Activated naive CD4-positive, alpha-beta T cell treated with anti-CD3 and anti-CD28 coated beads, Interleukin-2, amount 50 U/mL, for 16 hours (primary cell): Measurements from ENCODE around the gene NIN.

Experiments
- DNase-seq: peaks from one replicate; pipeline ENCODE4 v3.0.0-alpha.2; 2020

Gene NIN

DNA sequence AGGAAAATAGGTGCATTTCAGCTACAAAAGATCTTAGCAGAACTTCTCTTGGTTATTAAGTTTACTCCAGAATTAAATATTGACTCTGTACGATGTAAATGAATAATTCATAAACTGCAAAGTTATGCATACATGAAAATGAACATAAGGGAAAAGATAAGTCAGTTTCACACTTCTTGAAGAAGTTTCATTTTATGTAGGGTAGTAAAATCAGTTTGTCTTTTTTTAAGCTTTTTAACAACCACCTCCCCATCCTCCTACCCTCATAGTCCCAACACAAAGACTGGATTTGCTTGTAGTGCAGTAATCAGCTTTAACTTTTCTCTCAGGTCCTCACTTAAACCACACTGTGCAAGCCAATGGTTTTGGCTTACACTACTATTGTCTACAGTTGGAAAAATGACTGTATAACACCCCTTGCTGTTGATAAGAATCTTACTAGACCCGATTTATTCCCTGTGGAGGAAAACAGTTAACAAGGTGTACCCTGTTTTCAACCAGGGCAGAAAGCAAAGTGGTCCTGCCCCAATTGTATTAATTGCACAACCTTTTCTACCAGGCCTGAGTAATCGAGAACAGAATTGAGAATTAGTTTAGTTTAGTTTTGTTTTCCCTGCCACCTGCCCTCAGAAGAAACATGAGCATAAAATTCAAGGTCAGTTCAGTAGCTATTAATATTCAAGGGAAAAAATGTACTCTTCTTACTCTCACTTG lies 44.1 kb downstream of the NIN start:
- DNase-seq = no peak

DNA sequence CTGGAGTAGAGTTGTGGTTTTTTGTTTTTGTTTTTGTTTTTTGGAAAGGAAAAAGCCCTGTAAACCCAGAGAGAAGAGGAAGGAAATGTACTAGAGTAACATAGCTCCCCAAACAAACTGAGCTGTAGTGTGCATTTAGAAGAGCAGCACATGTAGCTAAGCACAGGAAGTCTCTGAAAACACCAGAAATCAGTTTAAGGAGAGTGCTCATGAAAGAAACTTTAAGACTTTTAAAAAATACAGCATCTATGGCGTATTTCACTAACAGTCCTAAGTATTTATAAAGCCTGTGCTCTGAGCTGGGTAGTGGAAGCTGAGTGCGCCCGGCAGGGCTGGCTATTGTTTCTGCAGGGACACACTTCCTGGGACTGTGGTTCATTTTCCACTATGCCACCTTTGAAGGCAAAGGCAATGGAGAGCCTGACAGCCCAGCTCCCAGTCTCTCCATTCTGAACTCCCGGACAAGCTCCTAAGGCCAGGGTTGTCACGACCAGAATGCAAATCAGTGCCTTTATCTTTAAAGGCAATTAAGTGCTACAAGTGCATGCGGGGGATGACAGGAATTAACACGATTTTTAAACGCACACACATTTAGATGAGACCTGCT lies 45.4 kb downstream of the NIN start:
- DNase-seq = no peak

DNA sequence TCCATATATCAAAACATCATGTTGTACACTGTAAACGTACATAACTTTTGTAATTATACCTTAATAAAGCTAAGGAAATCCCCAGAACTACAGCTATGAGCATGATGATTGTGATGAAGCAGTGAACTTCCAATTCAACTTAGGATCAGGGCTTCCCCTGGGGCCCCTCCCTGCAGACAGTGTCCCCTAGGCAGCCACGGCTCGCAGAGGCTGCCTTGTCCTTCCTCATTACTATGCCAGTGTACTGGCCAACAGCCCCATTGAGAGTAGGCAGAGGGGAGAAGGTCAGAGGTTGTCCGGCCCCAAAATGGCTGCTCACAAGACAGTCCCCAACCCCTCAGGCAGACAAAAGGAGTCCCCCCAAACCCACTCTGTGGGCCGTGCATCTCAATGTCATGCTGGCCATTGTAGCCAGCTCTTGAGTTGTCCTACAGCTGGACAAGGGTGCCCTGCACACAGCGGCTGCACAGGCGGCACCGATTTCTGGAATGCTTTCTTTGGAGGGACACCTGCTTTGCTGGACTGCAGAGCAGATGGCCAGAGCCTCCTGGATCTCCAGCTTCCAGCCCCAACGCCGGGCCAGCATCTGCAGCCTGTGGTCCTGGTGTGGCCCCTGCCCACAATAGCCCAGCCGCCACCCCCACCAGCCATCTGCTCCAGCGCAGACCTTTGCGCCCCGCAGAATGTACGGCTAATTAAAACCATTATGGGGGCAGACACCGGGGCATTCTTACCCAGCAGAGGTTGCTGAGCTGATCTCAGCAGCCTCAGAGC lies 46.1 kb downstream of the NIN start:
- DNase-seq = no peak

DNA sequence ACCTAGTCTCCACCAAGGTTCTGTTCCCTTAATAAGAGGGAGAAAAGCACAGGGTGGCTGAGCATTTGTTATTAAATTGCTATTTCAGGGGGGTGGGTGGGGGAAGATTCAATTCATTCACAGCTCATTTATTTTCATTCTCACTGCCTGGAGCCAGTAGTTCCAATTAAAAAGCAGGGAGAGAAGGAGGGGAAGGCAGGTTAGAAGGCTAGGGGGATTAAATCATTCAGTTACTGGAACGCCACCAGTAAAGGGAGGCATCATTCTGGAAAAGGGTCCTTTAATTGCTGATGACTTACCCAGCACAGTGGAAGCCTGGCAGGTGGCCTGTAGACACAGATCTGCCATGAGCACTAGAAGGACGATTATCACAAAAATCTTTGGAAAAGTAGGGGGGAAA lies 47.4 kb downstream of the NIN start:
- DNase-seq = no peak

DNA sequence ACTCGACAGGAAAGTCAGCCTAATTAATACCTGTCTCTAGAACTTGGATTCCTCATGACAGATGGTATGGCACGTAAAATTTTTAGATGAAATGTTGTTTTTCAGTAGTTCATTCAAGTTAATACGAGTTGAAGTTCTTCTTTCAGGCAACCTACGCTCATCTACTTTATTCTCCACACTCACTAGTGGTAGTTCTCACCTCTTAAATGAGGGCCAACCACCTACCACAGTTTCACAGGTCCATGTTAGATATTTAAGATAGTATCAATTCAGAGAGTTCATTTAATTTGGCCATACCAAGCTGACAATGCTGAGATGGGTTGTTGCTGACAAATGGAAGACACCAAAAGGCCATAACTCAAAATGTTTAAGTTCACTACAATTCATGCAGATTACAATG lies 50.6 kb downstream of the NIN start:
- no peak for DNase-seq

DNA sequence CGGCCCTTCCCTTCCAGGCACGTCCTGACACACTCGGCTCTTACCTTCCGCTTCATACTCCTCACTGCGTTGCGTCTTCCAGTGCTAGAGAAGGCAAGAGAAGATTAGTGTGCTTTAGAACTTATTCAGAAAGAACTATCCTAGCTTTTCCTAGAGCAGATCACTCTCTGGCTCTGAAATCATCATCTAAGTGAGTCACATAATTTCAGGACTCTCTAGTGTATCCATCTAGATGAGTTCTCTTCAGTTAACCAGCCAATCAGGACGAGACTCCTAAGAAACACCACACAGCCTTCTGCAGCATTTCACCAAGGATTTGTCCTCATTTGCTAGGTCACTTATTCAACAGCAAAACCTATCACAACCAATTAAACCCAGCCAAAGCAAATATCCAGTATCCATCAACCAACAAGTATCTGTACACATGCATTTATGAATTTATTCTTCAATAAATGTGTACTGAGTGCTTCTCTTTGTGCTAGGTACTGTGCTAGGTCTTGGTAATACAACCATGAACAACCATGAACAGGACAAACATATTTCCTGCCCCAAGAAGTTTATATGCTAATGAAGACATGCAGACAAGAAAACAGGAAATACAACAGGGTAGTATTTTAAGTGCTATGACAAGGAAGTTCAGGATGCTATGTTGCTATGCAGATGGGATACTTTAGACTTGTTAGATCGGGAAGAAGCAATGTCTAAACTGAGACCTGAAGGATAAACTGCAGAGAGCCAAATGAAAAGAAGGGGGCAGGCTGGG lies 52.1 kb downstream of the NIN start:
- no peak for DNase-seq

DNA sequence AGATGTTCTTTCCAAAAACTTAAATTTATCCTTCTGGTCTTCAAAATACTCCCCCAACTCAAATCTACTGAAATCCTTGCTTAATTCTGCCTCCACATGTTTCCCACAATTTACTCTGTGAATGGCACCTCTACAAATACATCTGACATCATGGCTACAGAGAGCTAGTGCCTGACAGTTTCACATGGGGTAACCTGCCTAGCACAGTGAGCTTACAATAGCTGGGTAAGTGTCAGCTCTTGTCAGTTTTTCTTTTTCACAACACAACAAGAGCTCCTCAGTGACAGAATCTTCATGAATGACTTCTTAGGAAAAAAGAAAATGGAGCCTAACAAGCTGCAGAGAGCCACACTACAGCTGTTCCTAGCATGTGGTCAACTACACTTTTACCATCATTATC lies 54.4 kb downstream of the NIN start:
- no peak for DNase-seq

DNA sequence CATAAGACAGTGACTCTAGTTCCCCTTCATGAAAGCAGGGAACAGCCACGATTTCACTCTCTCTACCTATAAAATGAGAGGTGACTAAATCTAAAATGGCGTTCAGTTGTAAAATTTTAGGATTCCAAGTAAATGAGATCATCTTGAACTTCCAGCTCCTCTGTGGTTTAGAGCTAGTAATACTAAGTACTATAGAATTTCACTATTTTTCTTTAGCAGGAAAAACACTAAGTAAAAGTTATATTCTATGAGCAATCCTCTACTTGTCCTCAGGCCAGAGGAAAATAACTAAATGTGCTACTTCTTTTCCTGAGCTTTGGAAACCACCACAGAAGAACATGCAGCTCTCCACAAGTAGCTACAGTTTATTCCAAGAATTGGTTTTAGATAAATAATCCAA lies 55.6 kb downstream of the NIN start:
- DNase-seq = no peak

DNA sequence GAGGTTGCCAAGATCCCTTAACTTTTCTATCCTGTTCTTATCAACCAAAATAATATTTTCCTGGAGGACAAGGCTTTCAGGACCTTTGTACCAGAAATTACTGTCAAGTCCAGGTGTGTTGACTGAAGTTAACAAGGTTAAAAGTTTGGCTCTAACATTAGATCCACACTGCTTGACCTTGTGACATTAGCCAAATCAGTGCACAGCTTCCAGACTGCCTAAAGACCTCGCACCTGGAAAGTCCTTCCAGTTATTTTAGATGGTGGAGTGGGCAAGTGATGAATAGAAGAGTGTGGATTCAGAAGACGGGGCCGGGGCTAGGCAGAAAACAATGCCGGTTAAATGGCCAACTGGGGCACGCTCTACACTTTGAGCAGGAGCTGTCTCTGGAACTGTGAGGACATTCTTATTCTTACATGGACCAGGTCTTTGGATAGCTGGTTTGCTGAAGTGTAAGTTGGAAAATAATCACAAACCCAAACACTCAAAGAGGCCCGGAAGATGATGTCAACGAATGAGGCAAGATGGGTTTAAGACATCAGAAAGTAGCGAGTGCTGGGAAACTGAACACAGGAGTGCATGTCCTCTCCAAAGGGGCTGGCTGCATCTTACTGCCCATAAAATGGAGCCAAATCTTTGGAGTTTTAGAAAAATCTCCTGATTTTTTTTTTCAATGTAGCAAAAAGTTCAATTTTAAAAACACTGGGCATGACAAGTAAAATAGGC lies 56.3 kb downstream of the NIN start:
- no peak for DNase-seq

DNA sequence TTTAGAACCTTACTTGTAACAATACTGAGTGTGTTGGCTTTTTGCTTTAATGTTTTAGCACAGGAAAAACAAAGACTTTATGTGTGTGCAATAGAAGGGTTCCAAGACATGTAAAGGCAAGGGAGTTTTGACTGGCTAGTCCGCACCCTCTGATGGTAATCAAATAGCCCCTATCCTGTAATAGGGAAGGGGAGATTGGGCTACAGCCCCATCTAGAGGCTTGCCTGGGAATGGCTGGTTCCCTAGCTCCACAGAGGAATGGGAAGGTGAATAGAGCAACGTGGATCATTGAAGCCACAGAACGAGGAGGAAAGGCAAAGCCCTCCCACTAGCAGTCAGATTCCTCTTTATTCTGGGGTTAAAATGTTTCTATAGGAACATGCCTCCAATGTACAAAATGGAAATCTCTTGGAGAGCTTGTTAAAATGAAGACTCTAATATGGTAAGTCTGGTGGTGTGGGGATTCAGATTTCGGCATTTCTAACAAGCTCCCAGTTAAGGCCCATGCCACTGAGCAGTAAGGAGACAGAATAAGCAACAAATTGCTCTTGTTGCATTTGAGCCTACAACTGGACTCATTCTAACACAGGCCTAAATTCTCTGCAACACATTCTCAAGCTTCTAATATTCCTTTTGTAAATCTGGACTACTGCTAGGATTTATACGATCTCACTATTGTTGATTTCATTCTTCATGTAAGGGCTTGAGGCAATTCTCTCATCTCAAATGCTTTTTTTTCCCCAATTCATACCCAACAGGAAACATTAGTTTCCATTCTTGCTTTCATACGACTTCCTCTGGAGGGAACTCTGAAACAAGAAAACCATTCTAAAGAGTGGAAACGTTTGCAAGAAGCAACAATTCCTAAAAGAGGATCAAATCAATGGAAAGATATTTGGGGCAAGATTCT lies 57.1 kb downstream of the NIN start:
- DNase-seq = peak; percentile 23

DNA sequence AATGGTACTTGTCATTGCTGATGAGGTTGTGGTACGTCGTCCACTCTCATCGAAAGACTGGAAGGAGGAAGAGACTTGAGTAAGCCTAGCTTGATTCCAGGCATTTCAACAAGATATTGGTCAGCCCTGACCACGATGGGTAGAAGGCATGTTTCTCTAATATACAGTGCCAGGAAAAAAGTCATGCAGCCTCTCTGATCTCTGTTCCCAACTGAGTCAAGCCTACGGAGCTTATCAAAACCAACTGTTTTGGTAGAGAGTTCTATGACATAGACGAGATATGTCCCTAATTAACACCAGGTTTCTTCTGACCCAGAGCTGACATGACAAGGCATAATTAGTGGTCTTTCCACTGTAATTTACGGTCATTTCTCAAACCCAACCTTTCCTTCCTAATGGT lies 58.5 kb downstream of the NIN start:
- DNase-seq = no peak

DNA sequence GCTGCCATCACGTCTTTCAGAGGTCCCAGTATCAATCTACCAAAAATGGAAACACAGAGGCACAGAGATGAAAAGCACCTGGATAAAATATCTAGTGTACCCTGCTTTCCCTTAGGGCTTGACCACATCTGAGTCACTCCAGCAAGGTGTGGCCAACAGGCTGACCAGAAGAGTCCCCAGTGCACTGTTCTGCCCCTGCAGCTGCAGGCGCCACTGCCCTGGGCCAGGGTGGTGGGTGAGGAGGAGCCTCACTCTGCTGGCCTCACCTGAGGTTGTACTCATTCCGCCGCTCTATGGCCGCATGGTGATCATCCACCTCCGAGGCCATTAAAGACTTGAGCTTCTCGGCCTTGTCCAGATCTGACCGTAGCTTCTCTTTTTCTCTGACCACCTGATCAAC lies 60.4 kb downstream of the NIN start:
- no peak for DNase-seq

DNA sequence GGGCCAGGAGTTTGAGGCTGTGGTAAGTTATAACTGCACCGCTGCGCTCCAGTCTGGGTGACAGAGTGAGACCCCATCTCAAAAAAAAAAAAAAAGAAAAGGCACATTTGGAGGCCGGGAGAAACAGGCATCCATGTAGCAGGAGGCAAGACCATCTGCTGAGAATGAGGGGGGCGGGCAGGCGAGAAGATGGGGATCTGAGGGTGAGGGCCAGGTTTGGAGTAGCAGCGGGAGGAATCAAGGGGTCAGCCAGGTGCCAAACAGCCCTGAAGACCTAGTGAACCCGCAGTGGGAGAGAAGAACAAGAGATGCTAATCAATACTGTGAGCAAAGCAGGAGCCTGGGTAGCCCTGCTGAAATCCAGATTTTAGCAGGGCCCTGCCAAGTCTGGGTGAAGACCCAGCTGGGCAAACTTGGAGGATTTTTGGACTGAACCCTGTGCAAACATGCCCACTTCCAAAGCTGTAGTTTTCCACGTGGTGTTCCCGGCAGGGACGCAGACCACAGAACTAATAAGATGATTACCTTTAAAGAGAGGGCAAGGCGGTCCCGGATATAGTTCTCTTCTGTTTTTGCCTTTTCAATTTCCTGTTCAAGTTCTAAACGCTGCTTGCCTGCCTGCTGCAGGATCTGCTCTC lies 61.0 kb downstream of the NIN start:
- no peak for DNase-seq

DNA sequence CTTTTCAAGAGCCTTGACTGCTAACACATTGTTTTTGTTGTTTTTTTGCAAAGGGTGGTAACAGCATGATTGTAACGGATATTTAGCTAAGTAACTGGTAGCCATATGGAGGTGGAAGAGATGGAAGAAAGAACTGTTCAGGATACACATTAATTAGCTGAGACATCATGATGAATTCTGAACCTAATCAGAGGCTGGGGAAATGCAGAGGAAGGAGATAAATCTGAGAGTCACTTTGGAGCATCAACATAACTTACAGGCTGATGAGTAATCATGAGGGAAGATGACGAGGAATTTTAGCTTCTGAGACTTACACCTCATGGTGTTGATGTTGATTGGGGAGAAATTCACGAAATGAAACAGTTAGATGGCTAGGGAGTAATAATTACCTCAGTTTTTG lies 62.3 kb downstream of the NIN start:
- no peak for DNase-seq

DNA sequence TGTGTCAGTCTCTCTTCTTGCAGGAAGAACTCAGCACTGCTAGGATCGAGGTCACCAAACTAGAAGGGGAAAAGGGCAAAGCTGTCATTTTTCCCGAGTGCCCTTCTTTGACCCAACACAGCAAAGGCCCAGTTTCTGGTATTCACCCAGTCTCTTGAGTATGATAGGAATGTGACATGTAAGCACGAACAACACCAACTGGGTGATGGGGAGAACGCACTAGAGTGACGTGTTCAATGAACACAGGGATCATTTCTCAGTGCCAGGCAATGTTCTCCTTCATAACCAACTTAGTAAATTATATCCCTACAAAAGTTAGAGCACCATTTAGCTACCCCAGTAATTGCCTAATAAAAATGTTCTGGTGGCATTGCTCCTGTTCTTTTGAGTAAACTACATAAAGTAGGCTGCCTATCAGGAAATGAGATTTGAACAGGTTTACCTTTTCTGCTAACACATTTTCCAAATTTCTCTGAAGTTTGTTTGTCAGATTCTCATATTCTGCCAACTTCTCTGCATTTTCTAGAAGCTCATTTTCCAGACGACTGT lies 64.5 kb downstream of the NIN start:
- DNase-seq = no peak

DNA sequence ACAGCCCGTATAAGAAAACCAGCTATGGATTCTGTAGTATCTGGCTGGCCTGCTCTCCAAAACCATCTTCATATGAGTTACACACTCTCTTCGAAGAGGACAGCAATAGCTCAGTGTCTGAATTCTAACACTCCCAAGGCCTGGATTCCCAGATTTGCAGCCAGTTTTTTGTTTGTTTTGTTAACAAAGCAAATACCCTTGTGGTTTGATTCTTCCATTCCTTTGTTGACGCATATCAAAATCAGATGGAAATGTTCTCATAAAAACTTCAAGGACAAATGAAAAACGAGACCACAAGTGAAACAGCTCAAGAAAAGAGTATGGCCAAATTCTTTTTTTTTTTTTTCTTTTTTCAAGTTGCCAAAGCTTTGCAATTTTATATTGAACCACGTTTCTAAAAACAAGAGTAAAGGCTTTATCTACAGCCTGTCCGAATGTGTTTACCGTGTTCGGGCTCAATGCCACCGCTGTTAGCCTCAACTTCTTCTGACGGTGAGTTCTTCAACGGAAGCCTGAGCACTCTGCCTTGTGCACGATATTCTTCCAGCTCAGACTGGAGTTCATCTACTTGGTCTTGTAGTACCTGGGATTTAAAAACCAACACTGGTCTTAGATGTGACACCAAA lies 67.5 kb downstream of the NIN start:
- DNase-seq = no peak

DNA sequence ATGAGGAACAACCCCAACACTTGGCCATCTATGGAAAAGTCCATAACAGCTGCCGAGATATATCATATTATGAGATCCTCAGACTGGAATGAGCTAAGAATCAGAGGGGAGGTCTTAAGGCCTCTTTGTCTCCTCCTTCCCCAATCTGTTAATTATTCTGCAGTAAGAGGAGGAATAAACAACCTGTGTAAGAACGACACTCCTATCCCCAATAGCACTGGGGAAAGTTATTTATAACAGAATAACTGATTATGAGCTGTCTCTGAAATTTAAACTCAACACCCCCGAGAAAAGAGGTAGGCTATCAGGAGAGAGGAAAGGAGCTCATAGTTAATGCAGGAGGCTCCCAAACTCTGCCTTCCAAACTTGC lies 68.0 kb downstream of the NIN start:
- no peak for DNase-seq

DNA sequence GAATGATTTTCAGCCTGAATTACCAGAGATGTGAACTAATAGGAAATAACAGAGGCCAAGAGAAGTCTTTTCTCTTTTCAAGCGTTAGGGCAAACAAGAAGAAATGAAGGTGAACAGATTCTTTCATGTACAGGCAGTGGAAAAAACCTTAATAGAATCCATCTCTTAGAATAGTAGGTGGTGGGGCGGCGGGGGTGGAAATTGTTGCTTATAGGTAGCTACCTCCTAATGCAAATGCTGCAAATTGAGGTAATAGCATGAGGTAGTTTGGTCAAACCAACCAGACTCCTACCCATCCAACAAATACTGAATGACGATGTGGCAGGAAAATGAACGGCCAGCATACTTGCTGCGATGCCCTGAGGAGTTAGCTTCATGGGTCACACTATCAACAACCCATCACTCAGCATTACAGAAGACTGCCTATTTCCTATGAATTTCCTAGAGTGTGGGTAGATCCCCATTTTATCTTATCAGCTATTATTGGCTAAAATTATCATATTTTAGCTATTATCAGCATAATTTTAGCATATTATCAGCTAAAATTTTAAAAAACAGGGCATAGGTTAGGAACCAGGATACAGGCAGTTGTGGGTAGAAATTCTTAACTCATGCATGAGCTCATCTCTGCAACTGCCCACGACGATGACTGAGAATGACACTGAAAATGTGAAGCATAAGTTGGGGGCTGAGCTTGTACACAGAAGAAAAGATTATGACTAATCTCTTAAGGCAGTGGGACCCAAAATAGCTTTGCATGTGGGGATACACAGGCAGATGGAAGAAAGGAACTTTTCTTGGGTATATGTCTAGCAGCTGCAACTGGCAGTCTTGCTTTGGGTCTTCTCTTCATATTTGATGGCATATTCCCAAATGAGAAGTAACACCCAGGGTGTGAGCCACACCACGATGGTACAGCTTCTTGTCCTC lies 68.7 kb downstream of the NIN start:
- DNase-seq = peak; percentile 51

DNA sequence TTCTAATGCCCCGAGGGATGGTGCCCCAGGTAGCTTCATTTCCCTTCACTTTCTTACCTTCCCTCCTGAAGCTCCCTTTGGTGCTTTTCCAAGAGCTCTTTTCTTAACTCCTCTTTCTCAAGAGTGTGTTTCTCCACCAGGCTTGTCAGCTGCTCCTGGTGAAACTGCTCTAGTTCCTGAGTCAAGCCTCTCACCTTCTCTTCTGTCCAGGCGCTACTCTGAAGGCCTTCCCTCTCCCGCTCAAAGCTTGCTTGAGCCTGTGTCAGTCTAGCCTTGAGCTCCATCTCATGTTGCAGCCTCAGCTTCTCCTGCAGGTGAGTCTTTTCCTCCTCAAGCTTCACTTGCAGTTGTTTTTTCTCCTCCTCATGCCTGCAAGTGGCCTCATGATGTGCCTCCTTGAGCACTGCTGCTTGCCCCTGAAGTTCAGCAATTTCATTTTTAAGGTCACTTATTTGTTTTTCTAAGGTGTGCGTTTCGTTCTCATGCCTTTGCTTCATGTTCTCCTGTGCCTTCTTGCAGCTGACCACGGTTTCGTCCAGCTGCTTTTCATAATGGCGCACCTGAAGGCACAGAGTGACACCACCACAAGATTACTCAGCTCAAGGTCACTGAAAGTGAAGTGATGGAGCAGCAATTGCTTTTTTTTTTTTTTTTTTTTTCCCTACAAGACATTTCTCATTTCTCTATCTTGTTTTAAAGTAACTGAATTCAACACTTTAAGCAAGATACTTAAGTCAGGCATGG lies 71.0 kb downstream of the NIN start:
- DNase-seq = no peak
